ENCODE measurements around the gene ANKRD63. TPM values are rescaled to one million over a fixed set of nuclear protein-coding genes. Genes with fewer than 3 reads are reported as not detected.

Gene ANKRD63
- total RNA-seq, 8 experiments from 2014 or later = 0.17 to 0.66 (median 0.27) TPM; not detected in 5

GRCh38 chr15:40286794-40287193 is 3.9 kb upstream of the ANKRD63 start:
- no peak overlapping the region for H3K4me3 ChIP-seq
- ATAC-seq (replicated peaks in 6 of 8) = no peak
- no peak overlapping the region for H3K27ac ChIP-seq
- WGBS, 10 experiments = 100% methylated on average over 1 of the region's 7 CpGs; no CpG with 5 or more reads in 9 of the 10 experiments
- in situ Hi-C loops (cut with MboI; ENCODE audit: low pct_unique_long_range_greater_than_20kb in 2 of 9, low sequenced_read_pairs in 9 of 9, unreplicated experiment in 9 of 9) = no loop called here
- H3K4me1 ChIP-seq (replicated peaks in 1 of 2) = peaks cover 35 to 39% of the 10 kb centered on the region in 2 donors

DNA sequence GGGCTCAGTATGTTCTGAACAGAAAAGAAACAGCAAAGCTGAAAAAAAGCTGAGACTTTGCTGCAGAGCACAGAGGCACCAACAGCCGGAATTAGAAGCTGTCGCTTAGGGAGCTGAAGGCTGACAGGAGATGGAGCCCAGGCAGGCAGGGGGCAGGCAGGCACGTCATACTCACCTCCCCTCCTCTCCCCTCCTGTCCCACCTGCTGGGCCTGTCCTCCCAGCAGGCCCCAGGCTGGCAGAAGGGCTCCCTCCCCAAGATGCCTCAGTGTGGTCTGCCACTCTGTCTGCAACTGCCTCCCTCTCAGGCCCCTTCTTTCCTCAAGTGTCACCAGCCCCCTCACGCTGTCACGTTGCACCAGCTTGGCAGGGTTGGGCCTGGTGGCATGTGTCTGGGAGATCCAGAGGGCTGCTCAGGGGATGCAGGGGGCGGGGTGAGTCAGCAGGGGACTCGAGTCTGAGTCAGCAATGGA is 3.2 kb upstream of the ANKRD63 start:
- peaks cover 28 to 37% of the 10 kb centered on the region in 2 donors for H3K4me1 ChIP-seq (replicated peaks in 1 of 2)
- peak in 4 of 8 experiments; percentile 1 to 15 (median 6) for ATAC-seq (replicated peaks in 6 of 8)
- in situ Hi-C loops (cut with MboI; ENCODE audit: low pct_unique_long_range_greater_than_20kb in 2 of 9, low sequenced_read_pairs in 9 of 9, unreplicated experiment in 9 of 9) = no loop called here
- no peak overlapping the region for H3K4me3 ChIP-seq
- no peak overlapping the region for H3K27ac ChIP-seq
- 67 to 87% (median 74%) methylated on average over 2 to 3 of the region's 7 CpGs; no CpG with 5 or more reads in 7 of the 10 experiments for WGBS, 10 experiments

DNA sequence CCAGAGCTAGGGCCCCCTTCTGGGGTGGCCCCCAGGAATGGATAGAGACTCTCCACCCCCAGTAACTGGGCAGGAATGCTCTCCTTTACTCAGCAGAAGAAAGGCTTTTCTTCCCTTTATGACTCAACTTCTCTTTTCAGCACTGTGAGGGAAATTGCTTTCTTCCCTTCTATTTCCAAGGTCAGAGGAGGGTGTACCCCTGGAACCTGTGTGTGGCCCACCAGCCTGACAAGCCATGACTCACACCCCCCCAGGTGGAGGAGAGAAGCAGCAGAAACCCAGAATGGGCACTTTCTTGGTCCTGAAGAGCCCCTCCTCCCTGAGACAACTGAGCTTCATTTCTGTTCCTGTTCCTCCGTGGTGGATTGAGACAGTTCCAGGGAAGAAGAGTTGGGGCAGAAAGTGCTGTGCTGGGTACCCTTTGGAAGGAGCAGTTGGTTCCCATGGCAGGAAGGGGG is 2.7 kb upstream of the ANKRD63 start:
- peaks cover 24 to 35% of the 10 kb centered on the region in 2 donors for H3K4me1 ChIP-seq (replicated peaks in 1 of 2)
- peak; percentile 15 to 55 (median 36) for ATAC-seq (replicated peaks in 6 of 8)
- no peak overlapping the region for H3K27ac ChIP-seq
- 0 to 20% (median 0%) methylated on average over 1 of the region's 1 CpG; no CpG with 5 or more reads in 7 of the 10 experiments for WGBS, 10 experiments
- no peak overlapping the region for H3K4me3 ChIP-seq
- in situ Hi-C loops (cut with MboI; ENCODE audit: low pct_unique_long_range_greater_than_20kb in 2 of 9, low sequenced_read_pairs in 9 of 9, unreplicated experiment in 9 of 9) = no loop called here

GRCh38 chr15:40285151-40285550 is 2.3 kb upstream of the ANKRD63 start:
- no peak overlapping the region for H3K27ac ChIP-seq
- in situ Hi-C loops (cut with MboI; ENCODE audit: low pct_unique_long_range_greater_than_20kb in 2 of 9, low sequenced_read_pairs in 9 of 9, unreplicated experiment in 9 of 9) = no loop called here
- WGBS, 10 experiments = 0 to 28% (median 13%) methylated on average over 1 to 4 of the region's 4 CpGs; no CpG with 5 or more reads in 5 of the 10 experiments

GRCh38 chr15:40283615-40284300 is 894 bp upstream of the ANKRD63 start:
- peaks cover 27 to 42% of the 10 kb centered on the region in 2 donors for H3K4me1 ChIP-seq (replicated peaks in 1 of 2)
- ATAC-seq (replicated peaks in 6 of 8) = no peak
- in situ Hi-C loops (cut with MboI; ENCODE audit: low pct_unique_long_range_greater_than_20kb in 2 of 9, low sequenced_read_pairs in 9 of 9, unreplicated experiment in 9 of 9) = no loop called here
- WGBS, 10 experiments = 24 to 100% (median 62%) methylated on average over 1 to 12 of the region's 33 CpGs; no CpG with 5 or more reads in 3 of the 10 experiments
- H3K4me3 ChIP-seq = no peak overlapping the region
- H3K27ac ChIP-seq = no peak overlapping the region

More at GRCh38 chr15:40285151-40285550, 2.3 kb upstream of the ANKRD63 start:
- Histone ChIP-seq H3K4me1 (replicated peaks in 1 of 2) (peaks cover 22 to 35% of the 10 kb centered on the region in 2 donors), H3K4me3 (no peak overlapping the region)
- ATAC-seq (replicated peaks in 6 of 8) = peak; percentile 16 to 80 (median 38)

DNA sequence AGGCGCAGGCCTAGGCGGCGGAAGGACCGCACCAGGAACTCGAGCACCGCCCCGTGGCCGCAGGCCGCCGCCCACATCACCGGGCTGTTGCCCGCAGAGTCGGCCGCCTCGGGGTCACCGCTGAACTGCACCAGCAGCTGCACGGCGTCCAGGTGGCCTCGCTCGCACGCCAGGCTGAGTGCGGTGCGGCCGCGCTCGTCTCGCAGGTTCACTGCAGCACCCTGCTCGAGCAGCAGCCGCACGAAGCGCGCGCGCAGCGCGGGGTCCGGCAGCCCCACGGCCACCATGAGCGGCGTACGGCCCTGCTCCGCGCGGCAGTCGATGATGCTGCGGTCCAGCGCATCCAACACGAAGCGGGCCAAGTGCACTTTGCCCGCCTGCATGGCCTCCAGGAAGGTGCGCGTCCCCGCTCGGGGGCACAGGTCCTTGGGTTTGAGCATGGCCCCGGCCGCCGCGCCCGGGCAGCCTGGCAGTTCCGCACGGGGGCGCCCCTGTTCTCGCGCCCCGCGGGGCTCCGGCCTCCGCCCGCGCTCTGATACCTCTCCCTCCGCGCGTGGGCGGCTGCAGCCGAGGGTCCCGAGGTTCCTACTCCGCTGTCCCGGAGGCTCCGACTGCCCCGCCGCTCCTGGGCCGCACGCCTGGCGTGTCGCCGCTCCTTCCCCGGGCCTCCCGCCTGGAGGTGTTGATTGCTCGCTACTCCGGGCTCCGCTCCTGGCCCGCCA is 556 bp downstream of the ANKRD63 start:
- in situ Hi-C loops (cut with MboI; ENCODE audit: low pct_unique_long_range_greater_than_20kb in 2 of 9, low sequenced_read_pairs in 9 of 9, unreplicated experiment in 9 of 9) = no loop called here
- ATAC-seq (replicated peaks in 6 of 8) = peak; percentile 5 to 67 (median 54)
- peaks cover 27 to 38% of the 10 kb centered on the region in 2 donors for H3K4me1 ChIP-seq (replicated peaks in 1 of 2)

GRCh38 chr15:40281801-40282146 is 1.1 kb downstream of the ANKRD63 start:
- in situ Hi-C loops (cut with MboI; ENCODE audit: low pct_unique_long_range_greater_than_20kb in 2 of 9, low sequenced_read_pairs in 9 of 9, unreplicated experiment in 9 of 9) = no loop called here
- Histone ChIP-seq H3K4me1 (replicated peaks in 1 of 2) (peaks cover 26 to 38% of the 10 kb centered on the region in 2 donors), H3K4me3 (peak overlapping the region; percentile 13 to 34 (median 19)), H3K27ac (no peak overlapping the region)
- 14% methylated on average over 12 of the region's 51 CpGs; no CpG with 5 or more reads in 9 of the 10 experiments for WGBS, 10 experiments
- ATAC-seq (replicated peaks in 6 of 8) = no peak

More for the DNA sequence above, 556 bp downstream of the ANKRD63 start:
- H3K27ac ChIP-seq = no peak overlapping the region
- H3K4me3 ChIP-seq = peak overlapping the region; percentile 13 to 34 (median 19)
- WGBS, 10 experiments = 0 to 50% (median 6%) methylated on average over 2 to 9 of the region's 92 CpGs; no CpG with 5 or more reads in 6 of the 10 experiments

- H3K27ac ChIP-seq = no peak overlapping the region
- peaks cover 21 to 34% of the 10 kb centered on the region in 2 donors for H3K4me1 ChIP-seq (replicated peaks in 1 of 2)
- H3K4me3 ChIP-seq = peak overlapping the region in 1 of 5 donors; percentile 34
- WGBS, 10 experiments = 40 to 95% (median 92%) methylated on average over 1 to 3 of the region's 43 CpGs; no CpG with 5 or more reads in 5 of the 10 experiments
- ATAC-seq (replicated peaks in 6 of 8) = no peak
- in situ Hi-C loops (cut with MboI; ENCODE audit: low pct_unique_long_range_greater_than_20kb in 2 of 9, low sequenced_read_pairs in 9 of 9, unreplicated experiment in 9 of 9) = no loop called here
These were observed 1.6 kb downstream of the ANKRD63 start for GRCh38 chr15:40281057-40281800.

DNA sequence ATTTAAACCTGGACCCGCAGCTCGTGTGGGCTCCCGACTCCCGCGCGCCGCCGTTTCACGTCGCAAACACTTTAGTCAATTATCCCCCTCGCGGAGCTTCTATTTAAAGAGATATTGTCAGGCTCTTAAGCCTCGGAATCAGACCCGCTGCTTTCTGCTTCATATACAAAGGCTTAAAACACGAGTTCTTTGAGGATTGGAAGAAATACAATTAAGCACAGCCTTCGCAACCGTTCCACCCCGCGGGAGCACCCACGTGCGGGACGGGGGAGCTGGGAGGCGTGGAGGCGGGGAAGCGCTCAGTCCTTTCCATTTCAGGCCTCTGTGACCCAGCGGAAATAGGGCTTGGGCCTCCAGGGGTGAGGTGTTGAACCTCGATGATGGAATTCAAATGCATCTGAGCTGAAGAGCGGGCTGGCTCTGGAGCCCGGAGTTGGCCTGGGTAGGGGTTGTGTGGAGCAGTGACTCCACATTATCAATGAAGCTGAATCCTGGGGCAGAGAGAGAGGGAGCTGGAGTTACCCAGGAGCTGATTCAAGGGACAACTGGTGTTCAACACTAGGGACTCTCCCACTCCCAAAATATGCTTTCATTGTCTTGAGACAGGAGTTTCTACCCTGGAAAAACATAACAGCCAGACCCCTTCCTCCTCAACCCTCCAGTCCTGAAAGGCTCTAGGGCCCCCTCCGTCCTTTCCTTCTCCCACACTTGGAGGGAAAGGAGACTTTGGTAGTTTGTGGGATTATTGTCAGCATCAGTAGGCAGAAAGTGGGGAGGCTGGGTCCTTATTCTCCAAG is 2.4 kb downstream of the ANKRD63 start:
- no peak overlapping the region for H3K4me3 ChIP-seq
- in situ Hi-C loops (cut with MboI; ENCODE audit: low pct_unique_long_range_greater_than_20kb in 2 of 9, low sequenced_read_pairs in 9 of 9, unreplicated experiment in 9 of 9) = no loop called here
- WGBS, 10 experiments = 0 to 78% (median 37%) methylated on average over 1 to 16 of the region's 30 CpGs; no CpG with 5 or more reads in 2 of the 10 experiments
- ATAC-seq (replicated peaks in 6 of 8) = no peak
- peaks cover 13 to 26% of the 10 kb centered on the region in 2 donors for H3K4me1 ChIP-seq (replicated peaks in 1 of 2)
- no peak overlapping the region for H3K27ac ChIP-seq

DNA sequence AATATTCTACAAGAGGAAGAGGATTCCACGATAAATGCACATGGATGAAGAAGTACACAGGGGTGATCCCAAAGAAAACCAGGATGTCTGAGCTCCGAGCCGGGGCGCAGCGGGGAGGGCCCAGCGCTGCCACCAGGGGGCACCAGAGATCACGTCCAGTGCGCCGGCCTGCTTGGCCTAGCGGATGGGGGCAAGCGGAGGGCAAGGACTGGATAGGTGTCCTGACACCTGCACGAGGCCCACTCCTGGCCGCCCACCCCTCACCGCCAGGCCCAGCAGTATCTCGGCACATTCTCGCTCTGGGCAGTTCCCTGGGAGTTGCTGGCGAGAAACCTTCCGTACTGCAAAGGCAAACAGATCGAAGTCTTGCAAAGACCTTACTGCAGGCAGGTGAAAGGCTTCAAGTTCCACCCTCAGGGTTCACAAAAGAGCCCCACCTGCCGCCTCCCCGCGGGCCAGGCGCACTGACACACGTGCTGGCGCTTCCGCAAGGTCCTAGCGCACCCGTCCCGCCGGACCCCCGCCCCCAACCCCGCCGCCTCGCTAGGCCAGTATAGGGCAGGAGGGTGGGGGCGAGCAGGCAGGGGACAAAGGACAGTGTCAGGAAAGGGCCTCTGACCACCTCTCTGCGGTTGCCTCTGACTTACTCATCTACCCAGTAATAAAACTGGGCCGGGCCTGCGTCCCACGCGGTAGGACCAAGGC is 3.3 kb downstream of the ANKRD63 start:
- H3K4me1 ChIP-seq (replicated peaks in 1 of 2) = peaks cover 6 to 21% of the 10 kb centered on the region in 2 donors
- no peak overlapping the region for H3K4me3 ChIP-seq
- 0% methylated on average over 1 to 6 of the region's 40 CpGs; no CpG with 5 or more reads in 4 of the 10 experiments for WGBS, 10 experiments
- peak; percentile 47 to 66 (median 54) for ATAC-seq (replicated peaks in 6 of 8)
- no peak overlapping the region for H3K27ac ChIP-seq
- in situ Hi-C loops (cut with MboI; ENCODE audit: low pct_unique_long_range_greater_than_20kb in 2 of 9, low sequenced_read_pairs in 9 of 9, unreplicated experiment in 9 of 9) = loop anchor here in 5 of 9 experiments (10.0 kb wide), 2 partner anchors 65 to 235 kb away; no protein-coding TSS in a partner anchor

DNA sequence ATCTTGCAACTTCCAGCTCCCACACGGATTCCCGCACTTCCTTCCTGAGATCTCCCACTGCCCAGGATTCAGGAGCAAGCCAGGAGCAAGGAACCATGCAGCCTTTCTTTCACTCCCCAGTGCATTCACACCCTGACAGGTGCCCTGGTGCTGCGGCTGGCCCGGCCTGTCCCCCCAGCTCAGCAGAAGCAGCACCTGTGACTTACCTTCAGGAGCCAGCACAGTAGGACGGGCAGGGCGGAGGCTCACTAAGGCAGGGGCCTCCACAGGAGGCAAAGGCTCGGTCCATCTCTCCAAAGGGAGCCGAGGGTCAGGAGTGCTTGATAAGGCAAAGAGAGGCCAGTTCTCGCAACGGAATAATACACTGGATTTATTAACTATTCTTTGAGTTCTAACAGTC is 4.8 kb downstream of the ANKRD63 start:
- ATAC-seq (replicated peaks in 6 of 8) = no peak
- no peak overlapping the region for H3K4me3 ChIP-seq
- in situ Hi-C loops (cut with MboI; ENCODE audit: low pct_unique_long_range_greater_than_20kb in 2 of 9, low sequenced_read_pairs in 9 of 9, unreplicated experiment in 9 of 9) = loop anchor here in 5 of 9 experiments (10.0 kb wide), 2 partner anchors 63 to 233 kb away; no protein-coding TSS in a partner anchor
- no peak overlapping the region for H3K27ac ChIP-seq
- 20 to 85% (median 73%) methylated on average over 1 to 5 of the region's 10 CpGs; no CpG with 5 or more reads in 3 of the 10 experiments for WGBS, 10 experiments
- H3K4me1 ChIP-seq (replicated peaks in 1 of 2) = peaks cover 6 to 20% of the 10 kb centered on the region in 2 donors
